B cell (primary cell): Measurements from ENCODE around the gene USH1C. TPM values are rescaled to one million over a fixed set of nuclear protein-coding genes. Genes with fewer than 3 reads are reported as not detected.

ENCODE experiments used
- ATAC-seq: fragments of 200-7000 bp; cut with Tn5 transposase; one replicate; pipeline ENCODE4 v1.10.0; 2021; ENCODE audit warnings: low read depth, mild to moderate bottlenecking, moderate number of reproducible peaks, moderate library complexity
- CTCF ChIA-PET: fragments of 350-600 bp; sonication (Branson Sonifier 250); formaldehyde crosslinking; loops from one replicate; lab custom pipeline; 2021; ENCODE audit warnings: antibody characterized with exemption, inconsistent platforms; lab: Charles Lee
- POLR2A ChIA-PET: fragments of 350-600 bp; sonication (Branson Sonifier 250); formaldehyde crosslinking; loops from one replicate; lab custom pipeline; 2021; ENCODE audit warnings: antibody characterized with exemption; lab: Charles Lee
- DNase-seq: peaks from one replicate; pipeline ENCODE4 v3.0.0; 2013
- H2AFZ ChIP-seq: 2 replicates; pipeline ENCODE4 v1.6.1; 2012; ENCODE audit warnings: mild to moderate bottlenecking, low read depth, low read length; ENCODE audit not compliant: insufficient read depth, poor library complexity, severe bottlenecking
- H3K27ac ChIP-seq, 2 donors: 1 replicate in 1 of 2; 2 replicates in 1 of 2; pipeline ENCODE4 v1.5.1; 2012 to 2013; ENCODE audit warnings: low read length in 2 of 2, mild to moderate bottlenecking in 2 of 2, moderate library complexity in 1 of 2
- H3K27me3 ChIP-seq, 4 experiments: fragments of 200-600 bp in 1 of 4; sonication (generic) in 1 of 4; replicated peaks in 1 of 4; 1 replicate in 2 of 4; 2 replicates in 2 of 4; pipeline versions ENCODE4 v1.6.1 to v1.7.0; 2013 to 2016; ENCODE audit warnings: low read length in 3 of 4, mild to moderate bottlenecking in 2 of 4, mixed read lengths in 1 of 4, moderate library complexity in 1 of 4; ENCODE audit not compliant: insufficient read depth in 4 of 4, control insufficient read depth in 3 of 4; ENCODE audit errors: control extremely low read depth in 1 of 4
- H3K36me3 ChIP-seq, 2 experiments: replicated peaks in 1 of 2; 1 replicate in 1 of 2; 2 replicates in 1 of 2; pipeline versions ENCODE4 v1.6.1 to v1.7.1; 2013; ENCODE audit warnings: low read length in 1 of 2; ENCODE audit not compliant: insufficient read depth in 2 of 2, control insufficient read depth in 1 of 2; ENCODE audit errors: control extremely low read depth in 1 of 2, extremely low read depth in 1 of 2
- H3K4me1 ChIP-seq, 2 donors: fragments of 200-600 bp in 1 of 2; sonication (generic) in 1 of 2; 1 replicate in 1 of 2; 2 replicates in 1 of 2; pipeline versions ENCODE4 v1.5.1 to v1.6.1; 2013 to 2017; ENCODE audit warnings: low read length in 2 of 2; ENCODE audit not compliant: control insufficient read depth in 2 of 2, insufficient read depth in 2 of 2
- H3K4me2 ChIP-seq: replicated peaks from 2 replicates; pipeline ENCODE3; 2012; ENCODE audit warnings: mild to moderate bottlenecking, low read depth, low read length; ENCODE audit not compliant: poor library complexity, severe bottlenecking
- H3K4me3 ChIP-seq, 5 experiments: fragments of 200-600 bp in 1 of 5; sonication (generic) in 1 of 5; 1 replicate in 3 of 5; 2 replicates in 2 of 5; pipeline versions ENCODE4 v1.5.1 to v1.7.0; 2011 to 2016; ENCODE audit warnings: low read length in 4 of 5, mild to moderate bottlenecking in 4 of 5, low read depth in 2 of 5, control low read depth in 1 of 5, moderate library complexity in 1 of 5; ENCODE audit not compliant: insufficient read depth in 1 of 5; ENCODE audit errors: control extremely low read depth in 1 of 5, extremely low read depth in 1 of 5
- H3K79me2 ChIP-seq: fragments of 200-600 bp; sonication (generic); one replicate; pipeline ENCODE4 v1.6.0; 2016; ENCODE audit warnings: low read length; ENCODE audit not compliant: control insufficient read depth, insufficient read depth
- H3K9ac ChIP-seq: fragments of 200-600 bp; sonication (generic); 2 replicates; pipeline ENCODE4 v1.6.1; 2017; ENCODE audit warnings: mild to moderate bottlenecking, low read length, moderate library complexity
- H3K9me3 ChIP-seq, 3 donors: one replicate each; pipeline versions ENCODE4 v1.6.1 to v1.7.1; 2013; ENCODE audit warnings: low read length in 2 of 3; ENCODE audit not compliant: control insufficient read depth in 2 of 3, insufficient read depth in 1 of 3; ENCODE audit errors: control extremely low read depth in 1 of 3
- H4K20me1 ChIP-seq: 2 replicates; pipeline ENCODE4 v1.6.0; 2012; ENCODE audit warnings: mild to moderate bottlenecking, low read length; ENCODE audit not compliant: insufficient read depth, control insufficient read depth, poor library complexity, severe bottlenecking
- H3K27ac Mint-ChIP-seq: one replicate; pipeline ENCODE4 v1.8.0; 2021; ENCODE audit warnings: mixed read lengths
- H3K27me3 Mint-ChIP-seq: one replicate; pipeline ENCODE4 v1.8.0; 2021; ENCODE audit warnings: mixed read lengths
- H3K4me1 Mint-ChIP-seq: one replicate; pipeline ENCODE4 v1.8.0; 2021; ENCODE audit warnings: mixed read lengths
- H3K4me3 Mint-ChIP-seq: one replicate; pipeline ENCODE4 v1.8.0; 2021; ENCODE audit warnings: mixed read lengths
- H3K9me3 Mint-ChIP-seq: one replicate; pipeline ENCODE4 v1.8.0; 2022; ENCODE audit warnings: mixed read lengths; ENCODE audit not compliant: insufficient read depth
- EZH2 ChIP-seq: IDR thresholded peaks from 2 replicates; pipeline ENCODE4 v1.6.1; 2012; ENCODE audit warnings: borderline replicate concordance, low read depth, mild to moderate bottlenecking, moderate library complexity, low read length; ENCODE audit not compliant: insufficient read depth, poor library complexity, severe bottlenecking
- WGBS: methylation state at CpG from one replicate; pipeline ENCODE4 v1.1.5; 2013; ENCODE audit warnings: missing lambda C conversion rate; ENCODE audit not compliant: insufficient coverage; 5-methylcytosine and 5-hydroxymethylcytosine counted together
- intact Hi-C: fragments of 100-400 bp; cut with micrococcal nuclease; formaldehyde crosslinking; loops from one replicate; pipeline ENCODE4 v1.10.0; 2022
- polyA plus RNA-seq: library from polyadenylated mRNA; depleted of rRNA; stranded (reverse); fragments of >200 nt; gene quantifications from 2 replicates; pipeline ENCODE4 v1.2.3, GENCODE V29; 2012
- total RNA-seq, 2 donors: library from RNA; stranded (reverse); fragments of 120-200 nt in 1 of 2; gene quantifications; 1 replicate in 1 of 2; 2 replicates in 1 of 2; pipeline versions ENCODE4 v1.2.3 to v1.2.4, GENCODE V29; 2013 to 2022
- TF ChIP-seq, protein P1 (sequence below): fragments of 200-600 bp; IDR thresholded peaks from one replicate; pipeline ENCODE4 v1.8.0; 2022; ENCODE audit warnings: antibody characterized with exemption, mild to moderate bottlenecking

The USH1C gene
- total and polyA plus RNA-seq, 2 donors (not counting 1 experiment from before 2014, with no cell fraction given): not detected

DNA sequence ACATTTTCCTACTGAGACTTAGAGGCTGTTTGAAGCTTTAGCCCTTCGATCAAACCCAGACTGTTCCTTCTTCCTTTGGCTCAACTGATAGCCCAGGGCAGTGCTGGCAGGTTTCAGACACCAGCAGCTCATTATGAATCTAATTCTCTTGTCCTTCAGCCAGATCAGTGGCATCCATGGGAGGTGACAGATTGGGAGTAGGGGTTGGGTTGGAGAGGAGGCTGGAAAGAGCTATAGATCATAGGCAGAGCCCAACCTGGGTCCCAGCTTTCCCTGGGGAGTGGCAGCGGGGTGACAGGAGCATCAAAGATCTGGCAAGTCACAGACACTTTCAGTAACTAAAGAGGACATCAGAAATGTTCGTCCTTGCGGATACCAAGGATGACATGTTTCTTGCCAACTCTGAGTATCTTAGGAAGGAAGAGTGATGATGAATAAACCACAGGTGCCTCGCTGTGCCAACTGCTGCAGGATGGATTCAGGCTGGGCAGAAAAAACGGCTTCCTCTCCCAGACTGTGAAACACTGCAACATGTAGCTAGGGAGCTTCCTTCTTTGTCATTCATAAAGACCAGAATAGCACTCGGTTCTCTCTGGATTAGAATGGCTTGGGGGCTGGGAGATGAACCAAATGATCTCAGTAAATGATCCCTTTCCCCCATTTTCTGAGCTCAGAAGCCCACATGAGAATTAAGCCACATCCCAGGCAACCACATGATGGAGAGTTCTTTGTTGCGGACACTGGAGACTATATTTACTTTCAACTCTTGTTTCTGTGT, 86.6 kb downstream of the USH1C start:
- CTCF ChIA-PET: interaction anchor here (2.6 kb wide), 1 partner anchor 74 kb away, joined by 5 read pairs; no protein-coding TSS in a partner anchor
- WGBS: 39% methylated on average over 4 of the region's 8 CpGs
- intact Hi-C loops: no loop called here
- no peak overlapping the region for H3K9ac ChIP-seq
- no peaks in the 10 kb centered on the region for H4K20me1 ChIP-seq
- DNase-seq (no peak), ATAC-seq (no peak)
- Mint-ChIP-seq H3K27me3 (peaks cover 21% of the 10 kb centered on the region), H3K9me3 (no peaks in the 10 kb centered on the region), H3K4me1 (no peaks in the 10 kb centered on the region), H3K27ac (no peak overlapping the region), H3K4me3 (no peak overlapping the region)
- H2AFZ ChIP-seq: no peak overlapping the region
- peaks cover 0 to 2% (median 0%) of the 10 kb centered on the region in 4 experiments for H3K27me3 ChIP-seq
- no peak overlapping the region for H3K27ac ChIP-seq
- no peaks in the 10 kb centered on the region for H3K36me3 ChIP-seq
- H3K79me2 ChIP-seq: no peaks in the 10 kb centered on the region
- H3K4me1 ChIP-seq: no peaks in the 10 kb centered on the region
- H3K9me3 ChIP-seq: no peaks in the 10 kb centered on the region
- TF ChIP-seq EZH2: no peak
- TF ChIP-seq, protein P1, sequence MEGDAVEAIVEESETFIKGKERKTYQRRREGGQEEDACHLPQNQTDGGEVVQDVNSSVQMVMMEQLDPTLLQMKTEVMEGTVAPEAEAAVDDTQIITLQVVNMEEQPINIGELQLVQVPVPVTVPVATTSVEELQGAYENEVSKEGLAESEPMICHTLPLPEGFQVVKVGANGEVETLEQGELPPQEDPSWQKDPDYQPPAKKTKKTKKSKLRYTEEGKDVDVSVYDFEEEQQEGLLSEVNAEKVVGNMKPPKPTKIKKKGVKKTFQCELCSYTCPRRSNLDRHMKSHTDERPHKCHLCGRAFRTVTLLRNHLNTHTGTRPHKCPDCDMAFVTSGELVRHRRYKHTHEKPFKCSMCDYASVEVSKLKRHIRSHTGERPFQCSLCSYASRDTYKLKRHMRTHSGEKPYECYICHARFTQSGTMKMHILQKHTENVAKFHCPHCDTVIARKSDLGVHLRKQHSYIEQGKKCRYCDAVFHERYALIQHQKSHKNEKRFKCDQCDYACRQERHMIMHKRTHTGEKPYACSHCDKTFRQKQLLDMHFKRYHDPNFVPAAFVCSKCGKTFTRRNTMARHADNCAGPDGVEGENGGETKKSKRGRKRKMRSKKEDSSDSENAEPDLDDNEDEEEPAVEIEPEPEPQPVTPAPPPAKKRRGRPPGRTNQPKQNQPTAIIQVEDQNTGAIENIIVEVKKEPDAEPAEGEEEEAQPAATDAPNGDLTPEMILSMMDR: no peak
- no peak overlapping the region for H3K4me2 ChIP-seq
- no peak overlapping the region for H3K4me3 ChIP-seq
- POLR2A ChIA-PET: interaction anchor here (0.6 kb wide), 1 partner anchor 717 kb away, joined by 4 read pairs; no protein-coding TSS in a partner anchor

DNA sequence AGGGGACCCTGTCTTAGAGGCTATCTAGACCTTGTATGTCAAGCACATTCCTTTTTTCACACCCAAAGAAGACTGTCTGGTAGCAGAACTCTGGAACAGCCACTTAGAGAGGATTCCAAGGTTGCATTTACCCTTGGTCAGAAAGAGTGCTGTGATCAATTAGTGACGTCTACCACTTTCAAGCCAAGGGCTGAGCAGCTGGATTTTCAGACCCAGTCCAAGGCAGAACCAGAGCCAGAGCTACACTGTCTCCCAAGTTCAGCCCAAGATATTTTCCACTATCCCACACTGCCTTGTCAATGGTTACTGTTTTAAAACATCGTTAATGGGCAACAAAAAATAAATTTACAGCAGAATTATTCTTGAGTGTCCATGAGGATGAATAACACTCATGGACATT, 91.5 kb downstream of the USH1C start:
- Mint-ChIP-seq H3K9me3 (no peaks in the 10 kb centered on the region), H3K27me3 (peaks cover 16% of the 10 kb centered on the region), H3K4me1 (no peaks in the 10 kb centered on the region), H3K27ac (no peak overlapping the region), H3K4me3 (no peak overlapping the region)
- H2AFZ ChIP-seq: no peak overlapping the region
- no peak overlapping the region for H3K4me3 ChIP-seq
- H3K4me1 ChIP-seq: no peaks in the 10 kb centered on the region
- H3K9me3 ChIP-seq: no peaks in the 10 kb centered on the region
- CTCF ChIA-PET: no interaction called here
- no peak for TF ChIP-seq EZH2
- TF ChIP-seq, protein P1: no peak
- H3K36me3 ChIP-seq: no peaks in the 10 kb centered on the region
- ATAC-seq (no peak), DNase-seq (no peak)
- H3K79me2 ChIP-seq: no peaks in the 10 kb centered on the region
- H3K27me3 ChIP-seq: peaks cover 0 to 6% (median 0%) of the 10 kb centered on the region in 4 experiments
- no peak overlapping the region for H3K27ac ChIP-seq
- intact Hi-C loops: no loop called here
- WGBS: 100% methylated on average over 1 of the region's 2 CpGs
- no peaks in the 10 kb centered on the region for H4K20me1 ChIP-seq
- no peak overlapping the region for H3K4me2 ChIP-seq
- POLR2A ChIA-PET: no interaction called here
- H3K9ac ChIP-seq: no peak overlapping the region
